Upper lobe of right lung (tissue), 1 donor: ENCODE measurements around the gene CEMIP2. TPM values are rescaled to one million over a fixed set of nuclear protein-coding genes. Genes with fewer than 3 reads are reported as not detected.

Experiments
- ATAC-seq: fragments of 200-7000 bp; cut with Tn5 transposase; one replicate; pipeline ENCODE4 v1.9.1; 2020; ENCODE audit warnings: mild to moderate bottlenecking, moderate library complexity
- DNase-seq: peaks from one replicate; pipeline ENCODE4 v3.0.0-alpha.2; 2020
- H3K27ac ChIP-seq: fragments of 200-600 bp; one replicate; pipeline ENCODE4 v1.8.0; 2022
- H3K27me3 ChIP-seq: fragments of 200-600 bp; one replicate; pipeline ENCODE4 v1.8.0; 2022; ENCODE audit warnings: mild to moderate bottlenecking
- H3K36me3 ChIP-seq: fragments of 200-600 bp; one replicate; pipeline ENCODE4 v1.8.0; 2022
- H3K4me1 ChIP-seq: fragments of 200-600 bp; one replicate; pipeline ENCODE4 v1.8.0; 2022
- H3K4me3 ChIP-seq: fragments of 200-600 bp; one replicate; pipeline ENCODE4 v1.8.0; 2022; ENCODE audit warnings: mild to moderate bottlenecking
- H3K9me3 ChIP-seq: fragments of 200-600 bp; one replicate; pipeline ENCODE4 v1.8.0; 2022
- CTCF ChIP-seq: fragments of 200-600 bp; IDR thresholded peaks from one replicate; pipeline ENCODE4 v1.8.0; 2022; ENCODE audit warnings: antibody characterized with exemption
- intact Hi-C: fragments of 100-400 bp; cut with DNase I; formaldehyde crosslinking; loops from one replicate; pipeline ENCODE4 v1.11.0; 2022
- total RNA-seq: library from RNA; stranded (reverse); fragmentation: NEBNext Ultra II Directional; extraction: Animal tissue kit (Norgen Biotek cat#: 25700); gene quantifications from one replicate; pipeline ENCODE4 v1.2.1, GENCODE V29; 2021
- donor health status: DM: no; HTN: yes; CAD: no; lungs with severe emphysema.

The CEMIP2 gene
- total RNA-seq, 1 donor from 2014 or later: 219 TPM

GRCh38 chr9:71746023-71746757 is 22.1 kb downstream of the CEMIP2 start:
- peaks cover 39% of the 10 kb centered on the region for H3K4me1 ChIP-seq
- no peaks in the 10 kb centered on the region for H3K9me3 ChIP-seq
- TF ChIP-seq CTCF: no peak
- intact Hi-C loops: no loop called here
- ATAC-seq (no peak), DNase-seq (no peak)
- no peak overlapping the region for H3K27ac ChIP-seq
- H3K36me3 ChIP-seq: peaks cover 46% of the 10 kb centered on the region
- no peaks in the 10 kb centered on the region for H3K27me3 ChIP-seq
- H3K4me3 ChIP-seq: no peak overlapping the region

GRCh38 chr9:71744754-71745521 is 23.4 kb downstream of the CEMIP2 start:
- Histone ChIP-seq H3K9me3 (no peaks in the 10 kb centered on the region), H3K27ac (peak overlapping the region; percentile 8), H3K36me3 (peaks cover 51% of the 10 kb centered on the region), H3K4me3 (no peak overlapping the region), H3K27me3 (no peaks in the 10 kb centered on the region), H3K4me1 (peaks cover 39% of the 10 kb centered on the region)
- peak; percentile 69 for ATAC-seq
- DNase-seq: no peak
- no peak for TF ChIP-seq CTCF
- intact Hi-C loops: no loop called here

GRCh38 chr9:71743882-71744281 is 24.4 kb downstream of the CEMIP2 start:
- Histone ChIP-seq H3K27ac (no peak overlapping the region), H3K4me3 (no peak overlapping the region), H3K36me3 (peaks cover 49% of the 10 kb centered on the region), H3K9me3 (no peaks in the 10 kb centered on the region), H3K4me1 (peaks cover 37% of the 10 kb centered on the region), H3K27me3 (no peaks in the 10 kb centered on the region)
- no peak for DNase-seq
- ATAC-seq: peak; percentile 53
- TF ChIP-seq CTCF: no peak
- intact Hi-C loops: no loop called here

GRCh38 chr9:71743217-71743705 is 25.1 kb downstream of the CEMIP2 start:
- DNase-seq: no peak
- intact Hi-C loops: no loop called here
- Histone ChIP-seq H3K4me3 (no peak overlapping the region), H3K4me1 (peaks cover 31% of the 10 kb centered on the region), H3K9me3 (no peaks in the 10 kb centered on the region), H3K27me3 (no peaks in the 10 kb centered on the region), H3K36me3 (peaks cover 46% of the 10 kb centered on the region), H3K27ac (no peak overlapping the region)
- ATAC-seq: no peak
- no peak for TF ChIP-seq CTCF

- no peak overlapping the region for H3K4me3 ChIP-seq
- no peaks in the 10 kb centered on the region for H3K9me3 ChIP-seq
- peaks cover 26% of the 10 kb centered on the region for H3K4me1 ChIP-seq
- TF ChIP-seq CTCF: no peak
- H3K27me3 ChIP-seq: no peaks in the 10 kb centered on the region
- H3K36me3 ChIP-seq: peaks cover 47% of the 10 kb centered on the region
- ATAC-seq: no peak
- DNase-seq: no peak
- intact Hi-C loops: no loop called here
- H3K27ac ChIP-seq: no peak overlapping the region
Observed at GRCh38 chr9:71742703-71743102, 25.6 kb downstream of the CEMIP2 start.
